Glutamatergic neuron (in vitro differentiated cells): ENCODE measurements around the gene MMP24OS. TPM values are rescaled to one million over a fixed set of nuclear protein-coding genes. Genes with fewer than 3 reads are reported as not detected.
A peak's percentile ranks its signal among the peaks of the same experiment; 100 is the strongest.

Experiments
- DNase-seq: peaks from one replicate; pipeline ENCODE4 v3.0.0; 2022
- H3K27ac Mint-ChIP-seq: one replicate; pipeline ENCODE4 v1.8.0; 2020; ENCODE audit warnings: mild to moderate bottlenecking, mixed read lengths, inconsistent platforms; ENCODE audit not compliant: unreplicated experiment
- H3K27me3 Mint-ChIP-seq: one replicate; pipeline ENCODE4 v1.8.0; 2020; ENCODE audit warnings: mild to moderate bottlenecking, moderate library complexity, mixed read lengths, inconsistent platforms; ENCODE audit not compliant: unreplicated experiment
- H3K36me3 Mint-ChIP-seq: one replicate; pipeline ENCODE4 v1.8.0; 2020; ENCODE audit warnings: mild to moderate bottlenecking, mixed read lengths, inconsistent platforms; ENCODE audit not compliant: unreplicated experiment
- H3K4me1 Mint-ChIP-seq: one replicate; pipeline ENCODE4 v1.8.0; 2020; ENCODE audit warnings: mild to moderate bottlenecking, low read depth, mixed read lengths, inconsistent platforms; ENCODE audit not compliant: unreplicated experiment
- H3K4me3 Mint-ChIP-seq: one replicate; pipeline ENCODE4 v1.8.0; 2020; ENCODE audit warnings: mild to moderate bottlenecking, mixed read lengths, inconsistent platforms; ENCODE audit not compliant: unreplicated experiment
- H3K9me3 Mint-ChIP-seq: one replicate; pipeline ENCODE4 v1.8.0; 2020; ENCODE audit warnings: mild to moderate bottlenecking, moderate library complexity, mixed read lengths, inconsistent platforms; ENCODE audit not compliant: unreplicated experiment
- total RNA-seq: library from RNA; stranded (reverse); fragmentation: NEBNext Ultra II Directional; extraction: Animal tissue kit (Norgen Biotek cat#: 25700); gene quantifications from one replicate; pipeline ENCODE4 v1.2.1, GENCODE V29; 2021; ENCODE audit not compliant: unreplicated experiment
- TF ChIP-seq, protein P1 (sequence below): fragments of 200-600 bp; sonication (generic); IDR thresholded peaks from one replicate; pipeline ENCODE4 v1.5.0; 2021; ENCODE audit not compliant: partially characterized antibody, unreplicated experiment

MMP24OS gene
- total RNA-seq, 1 donor from 2014 or later = 99.0 TPM

- DNase-seq = no peak
- H3K27ac Mint-ChIP-seq = no peak overlapping the region
- H3K4me3 Mint-ChIP-seq = no peak overlapping the region
- peaks cover 14% of the 10 kb centered on the region for H3K27me3 Mint-ChIP-seq
- TF ChIP-seq, protein P1, sequence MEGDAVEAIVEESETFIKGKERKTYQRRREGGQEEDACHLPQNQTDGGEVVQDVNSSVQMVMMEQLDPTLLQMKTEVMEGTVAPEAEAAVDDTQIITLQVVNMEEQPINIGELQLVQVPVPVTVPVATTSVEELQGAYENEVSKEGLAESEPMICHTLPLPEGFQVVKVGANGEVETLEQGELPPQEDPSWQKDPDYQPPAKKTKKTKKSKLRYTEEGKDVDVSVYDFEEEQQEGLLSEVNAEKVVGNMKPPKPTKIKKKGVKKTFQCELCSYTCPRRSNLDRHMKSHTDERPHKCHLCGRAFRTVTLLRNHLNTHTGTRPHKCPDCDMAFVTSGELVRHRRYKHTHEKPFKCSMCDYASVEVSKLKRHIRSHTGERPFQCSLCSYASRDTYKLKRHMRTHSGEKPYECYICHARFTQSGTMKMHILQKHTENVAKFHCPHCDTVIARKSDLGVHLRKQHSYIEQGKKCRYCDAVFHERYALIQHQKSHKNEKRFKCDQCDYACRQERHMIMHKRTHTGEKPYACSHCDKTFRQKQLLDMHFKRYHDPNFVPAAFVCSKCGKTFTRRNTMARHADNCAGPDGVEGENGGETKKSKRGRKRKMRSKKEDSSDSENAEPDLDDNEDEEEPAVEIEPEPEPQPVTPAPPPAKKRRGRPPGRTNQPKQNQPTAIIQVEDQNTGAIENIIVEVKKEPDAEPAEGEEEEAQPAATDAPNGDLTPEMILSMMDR = no peak
- no peaks in the 10 kb centered on the region for H3K36me3 Mint-ChIP-seq
- H3K4me1 Mint-ChIP-seq = peaks cover 15% of the 10 kb centered on the region
- H3K9me3 Mint-ChIP-seq = peaks cover 3% of the 10 kb centered on the region
These were observed 24.8 kb upstream of the MMP24OS start for GRCh38 chr20:35302421-35303335.

- H3K4me1 Mint-ChIP-seq = peaks cover 15% of the 10 kb centered on the region
- TF ChIP-seq, protein P1 = no peak
- peaks cover 3% of the 10 kb centered on the region for H3K9me3 Mint-ChIP-seq
- no peak overlapping the region for H3K4me3 Mint-ChIP-seq
- no peaks in the 10 kb centered on the region for H3K36me3 Mint-ChIP-seq
- H3K27ac Mint-ChIP-seq = no peak overlapping the region
- H3K27me3 Mint-ChIP-seq = peaks cover 14% of the 10 kb centered on the region
- DNase-seq = no peak
These were observed 23.5 kb upstream of the MMP24OS start for GRCh38 chr20:35301426-35301825.

GRCh38 chr20:35300469-35301262 is 22.7 kb upstream of the MMP24OS start:
- Mint-ChIP-seq H3K4me3 (no peak overlapping the region), H3K9me3 (peaks cover 3% of the 10 kb centered on the region), H3K27ac (no peak overlapping the region), H3K36me3 (no peaks in the 10 kb centered on the region), H3K27me3 (peaks cover 12% of the 10 kb centered on the region), H3K4me1 (peaks cover 15% of the 10 kb centered on the region)
- TF ChIP-seq, protein P1 = no peak
- no peak for DNase-seq

DNA sequence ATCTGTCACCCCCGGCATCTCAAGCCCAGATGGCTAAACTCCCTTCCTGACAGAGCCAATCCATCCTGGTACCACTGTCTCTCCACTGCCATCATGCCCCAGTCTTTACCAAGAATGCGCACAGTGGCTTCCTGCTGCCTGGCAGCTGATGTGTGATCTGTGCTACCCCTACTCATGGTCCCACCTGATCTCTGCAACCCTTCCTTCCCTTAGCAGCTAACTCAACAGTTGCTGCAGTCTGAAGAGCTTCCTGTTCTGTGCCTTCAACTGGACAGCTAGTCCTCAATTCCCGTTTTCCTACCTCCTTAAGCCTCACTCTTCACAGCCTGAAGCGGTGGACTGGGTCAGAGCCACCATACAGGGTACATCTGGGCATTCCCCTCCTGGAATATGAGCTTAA is 21.9 kb upstream of the MMP24OS start:
- TF ChIP-seq, protein P1 = no peak
- H3K36me3 Mint-ChIP-seq = no peaks in the 10 kb centered on the region
- peak overlapping the region; percentile 59 for H3K4me3 Mint-ChIP-seq
- no peak for DNase-seq
- H3K4me1 Mint-ChIP-seq = peaks cover 15% of the 10 kb centered on the region
- peaks cover 3% of the 10 kb centered on the region for H3K9me3 Mint-ChIP-seq
- peak overlapping the region; percentile 40 for H3K27ac Mint-ChIP-seq
- H3K27me3 Mint-ChIP-seq = peaks cover 12% of the 10 kb centered on the region
